Muscle of leg (tissue), 9 donors: ENCODE results near the gene LGALS7B. TPM values are rescaled to one million over a fixed set of nuclear protein-coding genes. Genes with fewer than 3 reads are reported as not detected.

Source experiments
- polyA plus RNA-seq, 8 donors: library from polyadenylated mRNA; unstranded; fragments of 120-200 nt; gene quantifications; one replicate each; pipeline versions ENCODE4 v1.2.1 to v1.2.3, GENCODE V29; 2013; ENCODE audit warnings: inconsistent platforms in 1 of 8, low replicate concordance in 1 of 8; ENCODE audit not compliant: insufficient read length in 8 of 8, insufficient read depth in 1 of 8
- total RNA-seq: library from RNA; stranded (reverse); fragments of 120-200 nt; gene quantifications from one replicate; pipeline ENCODE4 v1.2.4, GENCODE V29; 2013

Gene LGALS7B
- total and polyA plus RNA-seq, 9 donors, result 0.45 to 44.5 (median 1.2) TPM; not detected in 1

Other genes with a start within 250 kb of the LGALS7B start
- 0.89 TPM for gene MAP4K1, start 171.2 kb upstream of the LGALS7B start, total RNA-seq
- gene MAP4K1, start 171.2 kb upstream of the LGALS7B start, polyA plus RNA-seq, result 10 to 100 TPM in 3 of 8 donors, 1 to 10 TPM in 5; 2.8 to 17.8 (median 7.3) TPM
- gene EIF3K, start 170.0 kb upstream of the LGALS7B start, total RNA-seq, result 334 TPM
- 100 to 1,000 TPM; 345 to 430 (median 386) TPM for gene EIF3K, start 170.0 kb upstream of the LGALS7B start, polyA plus RNA-seq
- 68.8 TPM for gene ACTN4, start 141.6 kb upstream of the LGALS7B start, total RNA-seq
- 100 to 1,000 TPM; 163 to 281 (median 224) TPM for gene ACTN4, start 141.6 kb upstream of the LGALS7B start, polyA plus RNA-seq
- 0.62 TPM for gene CAPN12, start 44.7 kb upstream of the LGALS7B start, total RNA-seq
- 1 to 10 TPM in 6 of 8 donors, under 1 TPM in 2; 0.23 to 2.1 (median 1.2) TPM for gene CAPN12, start 44.7 kb upstream of the LGALS7B start, polyA plus RNA-seq
- 0.22 TPM for gene LGALS7, start 15.7 kb upstream of the LGALS7B start, total RNA-seq
- 1 to 10 TPM in 2 of 8 donors, under 1 TPM in 3, not detected in 3; 0.35 to 1.1 (median 0.93) TPM for gene LGALS7, start 15.7 kb upstream of the LGALS7B start, polyA plus RNA-seq
- 0.89 TPM for gene LGALS4, start 23.7 kb downstream of the LGALS7B start, total RNA-seq
- 10 to 100 TPM in 2 of 8 donors, 1 to 10 TPM in 3, under 1 TPM in 3; 0.67 to 45.5 (median 1.5) TPM for gene LGALS4, start 23.7 kb downstream of the LGALS7B start, polyA plus RNA-seq
- 34.1 TPM for gene ECH1, start 42.6 kb downstream of the LGALS7B start, total RNA-seq
- 100 to 1,000 TPM; 125 to 180 (median 152) TPM for gene ECH1, start 42.6 kb downstream of the LGALS7B start, polyA plus RNA-seq
- gene HNRNPL, start 60.8 kb downstream of the LGALS7B start, total RNA-seq, result 195 TPM
- 100 to 1,000 TPM; 242 to 355 (median 288) TPM for gene HNRNPL, start 60.8 kb downstream of the LGALS7B start, polyA plus RNA-seq
- 10.7 TPM for gene RINL, start 89.1 kb downstream of the LGALS7B start, total RNA-seq
- gene RINL, start 89.1 kb downstream of the LGALS7B start, polyA plus RNA-seq, result 10 to 100 TPM in 7 of 8 donors, 1 to 10 TPM in 1; 9.3 to 14.4 (median 11.8) TPM
- gene SIRT2, start 110.4 kb downstream of the LGALS7B start, total RNA-seq, result 100 TPM
- gene SIRT2, start 110.4 kb downstream of the LGALS7B start, polyA plus RNA-seq, result 100 to 1,000 TPM in 6 of 8 donors, 10 to 100 TPM in 2; 92.7 to 129 (median 109) TPM
- 8.3 TPM for gene NFKBIB, start 110.8 kb downstream of the LGALS7B start, total RNA-seq
- gene NFKBIB, start 110.8 kb downstream of the LGALS7B start, polyA plus RNA-seq, result 10 to 100 TPM in 6 of 8 donors, 1 to 10 TPM in 2; 9.8 to 11.6 (median 11.2) TPM
- gene CCER2, start 123.0 kb downstream of the LGALS7B start, total RNA-seq, result 2.5 TPM
- 1 to 10 TPM; 4.4 to 9.2 (median 6.8) TPM for gene CCER2, start 123.0 kb downstream of the LGALS7B start, polyA plus RNA-seq
- 18.0 TPM for gene SARS2, start 141.6 kb downstream of the LGALS7B start, total RNA-seq
- gene SARS2, start 141.6 kb downstream of the LGALS7B start, polyA plus RNA-seq, result 10 to 100 TPM; 20.3 to 36.7 (median 26.9) TPM
- 19.6 TPM for gene MRPS12, start 141.7 kb downstream of the LGALS7B start, total RNA-seq
- gene MRPS12, start 141.7 kb downstream of the LGALS7B start, polyA plus RNA-seq, result 10 to 100 TPM; 19.6 to 22.7 (median 20.8) TPM
- gene FBXO17, start 186.5 kb downstream of the LGALS7B start, total RNA-seq, result 30.7 TPM
- gene FBXO17, start 186.5 kb downstream of the LGALS7B start, polyA plus RNA-seq, result 10 to 100 TPM; 25.0 to 36.7 (median 28.8) TPM
- gene FBXO27, start 243.3 kb downstream of the LGALS7B start, total RNA-seq, result 1.4 TPM
- gene FBXO27, start 243.3 kb downstream of the LGALS7B start, polyA plus RNA-seq, result 1 to 10 TPM; 1.5 to 5.5 (median 3.3) TPM